ENCODE measurements around the gene GABARAPL2. TPM values are rescaled to one million over a fixed set of nuclear protein-coding genes. Genes with fewer than 3 reads are reported as not detected.

GABARAPL2 gene
- total RNA-seq, 1 experiment from 2014 or later: 76.9 TPM

DNA sequence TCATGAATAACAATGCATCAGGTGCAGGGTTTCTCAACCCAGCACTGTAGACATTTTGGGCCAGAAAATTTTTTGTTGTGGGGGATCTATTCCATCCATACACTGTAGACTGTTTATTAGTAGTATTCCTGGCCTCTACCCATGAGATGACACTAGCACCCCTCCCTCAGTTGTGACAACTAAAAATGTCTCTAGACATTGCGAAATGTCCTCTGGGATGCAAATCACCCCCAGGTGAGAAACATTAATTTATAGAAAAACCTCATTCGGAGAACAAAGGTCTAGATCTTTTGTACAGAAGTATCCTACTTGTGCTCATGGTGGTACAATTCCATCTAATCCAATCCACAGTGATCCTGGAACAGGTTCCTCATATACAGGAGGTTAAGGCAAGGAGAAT lies 52.6 kb downstream of the GABARAPL2 start:
- no peaks in the 10 kb centered on the region for H3K9me3 ChIP-seq (ENCODE audit: control insufficient read depth in 1 of 2, insufficient read depth in 1 of 2, low read depth in 1 of 2, low read length in 2 of 2)
- no peaks in the 10 kb centered on the region for H3K9me2 ChIP-seq (ENCODE audit: insufficient read depth)
- no peak overlapping the region for H3K27ac ChIP-seq (ENCODE audit: low read depth, low read length)
- H4K20me1 ChIP-seq (ENCODE audit: insufficient read depth): no peaks in the 10 kb centered on the region
- BruUV-seq (replicated peaks): no TSS peak
- no peak overlapping the region for H3K4me2 ChIP-seq (ENCODE audit: low read length)
- POLR2A ChIA-PET: interaction anchor here (0.8 kb wide), 1 partner anchor 12 kb away, joined by 3 read pairs; no protein-coding TSS in a partner anchor
- intact Hi-C loops (cut with micrococcal nuclease): no loop called here
- no peak overlapping the region for H2AFZ ChIP-seq (ENCODE audit: low read depth, low read length, poor library complexity, severe bottlenecking)
- H3K27me3 ChIP-seq (ENCODE audit: insufficient read depth, low read length): no peaks in the 10 kb centered on the region
- DNase-seq (ENCODE audit: low read depth, low spot score) (no peak), ATAC-seq (no peak)
- peaks cover 8 to 19% of the 10 kb centered on the region in 2 experiments for H3K4me1 ChIP-seq (ENCODE audit: control insufficient read depth in 1 of 2, insufficient read depth in 2 of 2, low read length in 2 of 2)
- RAD21 ChIA-PET (ENCODE audit: low non-redundant PET in 1 of 2, low total read pairs in 2 of 2, uncharacterized antibody in 2 of 2, unreplicated experiment in 2 of 2): no interaction called here
- CTCF ChIA-PET: no interaction called here
- H3K36me3 ChIP-seq (ENCODE audit: control insufficient read depth in 1 of 2, insufficient read depth in 2 of 2, low read length in 2 of 2): peaks cover 16 to 24% of the 10 kb centered on the region in 2 experiments; a peak in 3 of 4 replicates
- no peak overlapping the region for H3K9ac ChIP-seq (ENCODE audit: low read length)
- no peak for TF ChIP-seq ATF3 (IDR thresholded peaks at IDR 0.05)
- no peak for TF ChIP-seq POLR2AphosphoS5 (IDR thresholded peaks at IDR 0.05; ENCODE audit: low read depth, low read length)
- no peak for TF ChIP-seq SRF (IDR thresholded peaks at IDR 0.05; ENCODE audit: low read depth)
- TF ChIP-seq, protein P1, sequence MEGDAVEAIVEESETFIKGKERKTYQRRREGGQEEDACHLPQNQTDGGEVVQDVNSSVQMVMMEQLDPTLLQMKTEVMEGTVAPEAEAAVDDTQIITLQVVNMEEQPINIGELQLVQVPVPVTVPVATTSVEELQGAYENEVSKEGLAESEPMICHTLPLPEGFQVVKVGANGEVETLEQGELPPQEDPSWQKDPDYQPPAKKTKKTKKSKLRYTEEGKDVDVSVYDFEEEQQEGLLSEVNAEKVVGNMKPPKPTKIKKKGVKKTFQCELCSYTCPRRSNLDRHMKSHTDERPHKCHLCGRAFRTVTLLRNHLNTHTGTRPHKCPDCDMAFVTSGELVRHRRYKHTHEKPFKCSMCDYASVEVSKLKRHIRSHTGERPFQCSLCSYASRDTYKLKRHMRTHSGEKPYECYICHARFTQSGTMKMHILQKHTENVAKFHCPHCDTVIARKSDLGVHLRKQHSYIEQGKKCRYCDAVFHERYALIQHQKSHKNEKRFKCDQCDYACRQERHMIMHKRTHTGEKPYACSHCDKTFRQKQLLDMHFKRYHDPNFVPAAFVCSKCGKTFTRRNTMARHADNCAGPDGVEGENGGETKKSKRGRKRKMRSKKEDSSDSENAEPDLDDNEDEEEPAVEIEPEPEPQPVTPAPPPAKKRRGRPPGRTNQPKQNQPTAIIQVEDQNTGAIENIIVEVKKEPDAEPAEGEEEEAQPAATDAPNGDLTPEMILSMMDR (IDR thresholded peaks at IDR 0.05 in 2 of 3, conservative IDR thresholded peaks at IDR 0.05 in 1 of 3; ENCODE audit: borderline replicate concordance in 1 of 3, insufficient read depth in 1 of 3, low read depth in 2 of 3, low read length in 2 of 3): no peak
- TF ChIP-seq SIN3A (IDR thresholded peaks at IDR 0.05; ENCODE audit: low read depth): no peak
- no peak for TF ChIP-seq CBX3 (IDR thresholded peaks at IDR 0.05; ENCODE audit: low read depth)
- H3K79me2 ChIP-seq (ENCODE audit: insufficient read depth, low read length): peaks cover 9% of the 10 kb centered on the region
- H3K4me3 ChIP-seq (replicated peaks in 1 of 2; ENCODE audit: low read depth in 1 of 2, low read length in 2 of 2): no peak overlapping the region

Measured in HCT116 (cell line).